Gastroesophageal sphincter (tissue), 3 donors: Measurements from ENCODE around the gene THOC6.

ENCODE experiments used
- EP300 ChIP-seq: sonication (generic); formaldehyde crosslinking; IDR thresholded peaks from one replicate; pipeline ENCODE4 v1.6.1; 2017; ENCODE audit warnings: antibody characterized with exemption, mild to moderate bottlenecking
- POLR2A ChIP-seq, 2 donors: fragments of 450-650 bp; IDR thresholded peaks; one replicate each; pipeline ENCODE4 v1.6.1; 2017; ENCODE audit warnings: antibody characterized with exemption in 2 of 2, mild to moderate bottlenecking in 2 of 2, moderate library complexity in 1 of 2
- TF ChIP-seq, protein P1 (sequence below), 4 experiments: fragments of 200-600 bp in 2 of 4; fragments of 450-650 bp in 2 of 4; sonication (generic) in 1 of 4; IDR thresholded peaks; one replicate each; pipeline ENCODE4 v1.5.1; 2017 to 2019; ENCODE audit warnings: antibody characterized with exemption in 4 of 4, mild to moderate bottlenecking in 2 of 4, moderate library complexity in 2 of 4

DNA sequence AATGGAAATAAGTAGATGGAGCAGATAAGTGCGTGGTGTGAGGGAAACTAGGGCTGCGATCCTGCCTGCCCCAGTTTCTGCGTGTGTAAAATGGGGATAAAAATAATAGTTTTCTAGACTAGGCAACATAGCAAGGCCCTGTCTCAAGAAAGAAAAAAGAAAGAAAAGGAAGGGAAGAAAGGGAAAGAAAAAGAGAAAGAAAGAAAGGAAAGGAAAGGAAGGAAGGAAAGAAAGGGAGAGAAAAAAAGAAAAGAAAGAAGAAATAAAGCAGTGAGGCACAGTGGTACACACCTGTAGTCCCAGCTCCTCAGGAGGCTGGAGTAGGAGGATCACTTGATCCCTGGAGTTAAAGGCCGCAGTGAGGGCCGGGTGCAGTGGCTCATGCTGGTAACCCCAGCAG lies 41.4 kb upstream of the THOC6 start:
- no peak for TF ChIP-seq POLR2A (IDR thresholded peaks at IDR 0.05)
- TF ChIP-seq, protein P1, sequence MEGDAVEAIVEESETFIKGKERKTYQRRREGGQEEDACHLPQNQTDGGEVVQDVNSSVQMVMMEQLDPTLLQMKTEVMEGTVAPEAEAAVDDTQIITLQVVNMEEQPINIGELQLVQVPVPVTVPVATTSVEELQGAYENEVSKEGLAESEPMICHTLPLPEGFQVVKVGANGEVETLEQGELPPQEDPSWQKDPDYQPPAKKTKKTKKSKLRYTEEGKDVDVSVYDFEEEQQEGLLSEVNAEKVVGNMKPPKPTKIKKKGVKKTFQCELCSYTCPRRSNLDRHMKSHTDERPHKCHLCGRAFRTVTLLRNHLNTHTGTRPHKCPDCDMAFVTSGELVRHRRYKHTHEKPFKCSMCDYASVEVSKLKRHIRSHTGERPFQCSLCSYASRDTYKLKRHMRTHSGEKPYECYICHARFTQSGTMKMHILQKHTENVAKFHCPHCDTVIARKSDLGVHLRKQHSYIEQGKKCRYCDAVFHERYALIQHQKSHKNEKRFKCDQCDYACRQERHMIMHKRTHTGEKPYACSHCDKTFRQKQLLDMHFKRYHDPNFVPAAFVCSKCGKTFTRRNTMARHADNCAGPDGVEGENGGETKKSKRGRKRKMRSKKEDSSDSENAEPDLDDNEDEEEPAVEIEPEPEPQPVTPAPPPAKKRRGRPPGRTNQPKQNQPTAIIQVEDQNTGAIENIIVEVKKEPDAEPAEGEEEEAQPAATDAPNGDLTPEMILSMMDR (IDR thresholded peaks at IDR 0.05) = no peak
- no peak for TF ChIP-seq EP300
